Testis (tissue), 2 donors: Measurements from ENCODE around the gene CARMIL1.

ENCODE experiments used
- POLR2A ChIP-seq: fragments of 450-650 bp; IDR thresholded peaks from one replicate; pipeline ENCODE4 v1.6.1; 2017; ENCODE audit warnings: antibody characterized with exemption, mild to moderate bottlenecking, moderate library complexity
- TF ChIP-seq, protein P1 (sequence below), 3 experiments: fragments of 450-650 bp in 2 of 3; fragments of 200-600 bp in 1 of 3; sonication (generic) in 1 of 3; IDR thresholded peaks; one replicate each; pipeline ENCODE4 v1.5.1; 2016 to 2019; ENCODE audit warnings: antibody characterized with exemption in 3 of 3, mild to moderate bottlenecking in 2 of 3, moderate library complexity in 1 of 3

GRCh38 chr6:25550631-25551030, 271.5 kb downstream of the CARMIL1 start:
- no peak for TF ChIP-seq POLR2A
- TF ChIP-seq, protein P1, sequence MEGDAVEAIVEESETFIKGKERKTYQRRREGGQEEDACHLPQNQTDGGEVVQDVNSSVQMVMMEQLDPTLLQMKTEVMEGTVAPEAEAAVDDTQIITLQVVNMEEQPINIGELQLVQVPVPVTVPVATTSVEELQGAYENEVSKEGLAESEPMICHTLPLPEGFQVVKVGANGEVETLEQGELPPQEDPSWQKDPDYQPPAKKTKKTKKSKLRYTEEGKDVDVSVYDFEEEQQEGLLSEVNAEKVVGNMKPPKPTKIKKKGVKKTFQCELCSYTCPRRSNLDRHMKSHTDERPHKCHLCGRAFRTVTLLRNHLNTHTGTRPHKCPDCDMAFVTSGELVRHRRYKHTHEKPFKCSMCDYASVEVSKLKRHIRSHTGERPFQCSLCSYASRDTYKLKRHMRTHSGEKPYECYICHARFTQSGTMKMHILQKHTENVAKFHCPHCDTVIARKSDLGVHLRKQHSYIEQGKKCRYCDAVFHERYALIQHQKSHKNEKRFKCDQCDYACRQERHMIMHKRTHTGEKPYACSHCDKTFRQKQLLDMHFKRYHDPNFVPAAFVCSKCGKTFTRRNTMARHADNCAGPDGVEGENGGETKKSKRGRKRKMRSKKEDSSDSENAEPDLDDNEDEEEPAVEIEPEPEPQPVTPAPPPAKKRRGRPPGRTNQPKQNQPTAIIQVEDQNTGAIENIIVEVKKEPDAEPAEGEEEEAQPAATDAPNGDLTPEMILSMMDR (IDR thresholded peaks at IDR 0.05): no peak
